Mesenteric fat pad (tissue), 1 donor: ENCODE measurements around the gene HAND2. TPM values are rescaled to one million over a fixed set of nuclear protein-coding genes. Genes with fewer than 3 reads are reported as not detected.

Source experiments
- DNase-seq: peaks from one replicate; pipeline ENCODE4 v3.0.0-alpha.2; 2020; ENCODE audit warnings: low spot score
- total RNA-seq: library from RNA; stranded (reverse); fragmentation: NEBNext Ultra II Directional; extraction: Animal tissue kit (Norgen Biotek cat#: 25700); gene quantifications from one replicate; pipeline ENCODE4 v1.2.1, GENCODE V29; 2021
- donor health status: DM: yes; HTN: yes; CAD: no.

The HAND2 gene
- total RNA-seq, 1 donor from 2014 or later = 6.3 TPM

DNA sequence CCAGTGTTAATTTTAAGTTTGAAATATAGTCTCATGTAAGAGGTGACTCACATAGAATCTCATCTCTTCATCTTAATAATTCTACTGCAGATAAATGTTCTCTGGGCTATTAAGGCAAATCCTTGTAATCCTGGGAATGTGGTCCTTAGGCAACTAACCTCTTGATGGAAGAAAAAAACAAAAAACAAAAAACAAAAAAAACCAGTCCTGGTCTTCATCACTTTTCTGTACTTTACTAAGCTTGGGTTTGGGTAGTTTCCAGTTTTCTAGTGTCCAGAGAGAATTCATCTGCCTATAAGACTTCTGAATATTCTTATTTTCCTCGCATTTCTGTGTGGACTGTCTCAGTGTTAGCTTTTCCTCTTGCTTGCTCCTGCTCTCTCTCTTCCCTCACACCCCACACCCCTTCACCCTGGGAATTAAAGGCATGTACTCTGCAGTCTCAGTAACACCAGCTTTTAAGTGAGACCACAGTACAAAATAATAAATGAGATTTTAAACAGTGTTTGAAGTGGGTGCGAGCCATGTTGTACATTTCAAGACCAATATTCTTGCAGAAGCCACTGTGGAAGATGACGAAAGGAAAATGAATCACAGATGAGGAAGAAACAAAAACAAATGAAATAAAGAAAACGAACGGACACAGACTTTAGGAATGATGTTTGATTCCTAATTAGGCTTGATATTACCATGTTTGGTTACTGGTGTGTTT is 51.7 kb downstream of the HAND2 start:
- DNase-seq = no peak

DNA sequence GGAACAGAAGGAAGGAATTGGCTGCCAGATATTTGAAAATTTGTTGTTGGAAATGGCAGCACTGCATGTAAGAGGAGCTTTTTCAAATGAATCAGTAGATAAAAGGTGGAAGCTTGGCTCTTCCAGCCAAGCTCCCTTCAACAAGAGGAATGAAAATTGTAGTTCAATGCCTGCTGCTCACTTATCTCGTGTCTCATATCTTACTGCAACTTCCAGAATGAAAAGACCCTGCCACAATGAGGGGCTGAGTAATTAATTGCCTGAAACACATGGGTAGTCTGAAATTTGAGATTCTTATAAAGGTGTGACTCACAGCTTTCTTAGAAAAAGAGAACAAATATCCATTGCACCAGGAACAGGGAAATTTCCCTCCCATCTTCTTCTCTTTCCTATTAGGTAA is 53.0 kb downstream of the HAND2 start:
- no peak for DNase-seq

Other genes with a start within 250 kb of the HAND2 start
- 41.4 TPM for gene HMGB2, start 195.9 kb downstream of the HAND2 start, total RNA-seq
- 28.5 TPM for gene SAP30, start 159.3 kb downstream of the HAND2 start, total RNA-seq
- 1.1 TPM for gene SCRG1, start 131.1 kb downstream of the HAND2 start, total RNA-seq